Jurkat, Clone E6-1 (cell line): ENCODE data around the gene MLXIP.
A peak's percentile ranks its signal among the peaks of the same experiment; 100 is the strongest.

ENCODE experiments used
- DNase-seq: peaks from one replicate; pipeline ENCODE4 v3.0.0-alpha.2; 2011; ENCODE audit warnings: low read depth, low spot score
- H3K4me3 ChIP-seq: 2 replicates; pipeline ENCODE4 v1.5.1; 2011; ENCODE audit warnings: mild to moderate bottlenecking, low read length, control low read depth, moderate library complexity

The MLXIP gene

DNA sequence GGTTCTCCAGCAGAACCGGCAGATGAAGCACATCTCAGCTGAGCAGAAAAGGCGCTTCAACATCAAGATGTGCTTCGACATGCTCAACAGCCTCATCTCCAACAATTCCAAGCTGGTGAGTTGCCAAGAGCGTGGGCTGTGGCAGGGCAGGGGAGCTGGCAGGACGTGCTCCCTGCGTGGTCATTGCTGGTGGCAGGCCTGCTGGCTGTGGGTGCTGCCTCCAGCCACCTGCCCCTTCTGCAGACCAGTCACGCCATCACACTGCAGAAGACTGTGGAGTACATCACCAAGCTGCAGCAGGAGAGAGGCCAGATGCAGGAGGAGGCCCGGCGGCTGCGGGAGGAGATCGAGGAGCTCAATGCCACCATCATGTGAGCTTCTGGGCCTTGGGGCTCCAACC lies 59.6 kb downstream of the MLXIP start:
- no peak for DNase-seq
- H3K4me3 ChIP-seq: no peak overlapping the region

DNA sequence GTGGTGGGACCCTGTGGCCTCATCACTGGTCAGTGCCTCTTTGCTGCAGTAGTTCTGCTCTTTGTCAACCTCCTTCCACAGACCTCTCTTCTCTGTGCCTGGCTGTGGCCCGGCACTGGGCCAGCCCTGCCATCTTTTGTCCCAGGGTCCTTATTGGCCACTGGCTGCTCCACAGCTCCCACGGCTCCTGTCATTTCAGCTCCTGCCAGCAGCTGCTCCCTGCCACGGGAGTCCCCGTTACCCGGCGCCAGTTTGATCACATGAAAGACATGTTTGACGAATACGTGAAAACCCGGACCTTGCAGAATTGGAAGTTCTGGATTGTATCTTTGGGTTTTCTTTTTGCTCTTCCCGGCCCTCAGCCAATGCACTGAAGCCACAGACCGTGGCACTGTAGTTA lies 60.1 kb downstream of the MLXIP start:
- H3K4me3 ChIP-seq: no peak overlapping the region
- DNase-seq: no peak

DNA sequence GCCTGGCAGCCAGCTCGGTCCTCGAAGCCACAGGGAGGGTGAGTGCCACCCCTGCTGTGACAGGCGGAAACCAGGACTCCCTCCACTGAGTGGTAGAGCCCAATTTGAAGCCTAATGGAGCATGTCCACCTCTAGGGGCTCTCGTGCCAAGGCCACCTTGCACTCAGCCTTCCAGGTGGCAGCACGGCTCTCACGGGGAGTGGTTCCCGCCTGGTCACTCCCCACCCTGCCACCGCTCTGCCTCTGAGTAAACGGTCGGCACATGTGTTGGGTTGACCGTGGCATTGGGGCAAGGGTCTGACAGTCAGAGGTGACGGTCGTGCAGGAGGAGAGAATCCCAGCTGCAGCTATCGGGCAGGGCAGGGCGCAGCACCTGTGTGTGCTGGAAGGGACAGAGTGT lies 60.7 kb downstream of the MLXIP start:
- no peak for DNase-seq
- H3K4me3 ChIP-seq: no peak overlapping the region

DNA sequence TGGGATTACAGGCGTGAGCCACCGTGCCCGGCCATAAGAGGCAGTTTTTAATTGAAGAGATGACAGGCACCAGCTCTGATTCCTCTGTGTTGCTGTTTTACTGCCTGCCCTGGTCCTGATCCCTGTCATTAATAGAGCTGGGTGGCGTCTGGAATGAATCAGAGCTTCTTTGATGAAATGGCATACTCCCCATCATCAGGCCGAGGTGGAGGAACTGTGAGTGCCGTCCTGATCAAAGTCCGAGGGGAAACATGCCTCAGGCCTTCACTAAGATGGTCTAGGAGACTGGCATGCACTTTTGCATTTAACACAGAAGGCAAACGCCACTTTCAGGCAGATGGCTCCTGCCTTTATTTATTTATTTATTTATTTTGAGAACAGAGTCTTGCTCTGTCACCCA lies 61.4 kb downstream of the MLXIP start:
- no peak for DNase-seq

DNA sequence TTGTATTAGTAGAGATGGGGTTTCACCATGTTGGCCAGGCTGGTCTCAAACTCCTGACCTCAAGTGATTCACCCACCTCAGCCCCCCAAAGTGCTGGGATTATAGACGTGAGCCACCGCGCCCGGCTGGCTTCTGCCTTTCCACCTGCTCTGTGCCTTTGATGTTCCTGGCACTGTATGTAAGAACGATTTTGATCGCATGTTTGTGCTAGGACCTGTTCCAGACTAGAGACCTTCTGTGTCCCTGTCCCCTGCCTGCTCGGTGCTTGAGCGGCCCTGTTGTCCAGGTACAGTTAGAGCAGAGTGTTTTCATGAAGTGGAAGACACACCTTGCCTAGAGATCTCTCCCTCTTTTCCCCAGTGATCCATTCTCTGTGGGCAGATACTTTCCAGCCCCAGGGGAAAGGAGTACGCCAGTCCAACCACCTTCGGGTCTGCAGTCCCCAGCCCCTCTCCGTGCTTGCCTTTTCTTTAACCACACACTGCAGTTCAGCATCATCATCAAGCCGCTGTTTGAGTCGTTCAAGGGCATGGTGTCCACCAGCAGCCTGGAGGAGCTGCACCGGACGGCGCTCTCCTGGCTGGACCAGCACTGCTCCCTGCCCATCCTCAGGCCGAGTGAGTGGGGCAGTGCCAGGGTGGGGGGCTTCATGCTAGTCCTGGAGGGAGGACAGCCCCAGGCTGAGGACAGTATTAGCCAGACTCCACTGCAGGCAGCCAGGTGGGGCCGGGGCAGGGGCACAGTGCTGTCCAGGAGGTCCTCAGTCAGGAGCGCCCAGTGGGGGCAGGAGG lies 62.1 kb downstream of the MLXIP start:
- H3K4me3 ChIP-seq: no peak overlapping the region
- DNase-seq: no peak

More for the DNA sequence above, 61.4 kb downstream of the MLXIP start:
- no peak overlapping the region for H3K4me3 ChIP-seq

DNA sequence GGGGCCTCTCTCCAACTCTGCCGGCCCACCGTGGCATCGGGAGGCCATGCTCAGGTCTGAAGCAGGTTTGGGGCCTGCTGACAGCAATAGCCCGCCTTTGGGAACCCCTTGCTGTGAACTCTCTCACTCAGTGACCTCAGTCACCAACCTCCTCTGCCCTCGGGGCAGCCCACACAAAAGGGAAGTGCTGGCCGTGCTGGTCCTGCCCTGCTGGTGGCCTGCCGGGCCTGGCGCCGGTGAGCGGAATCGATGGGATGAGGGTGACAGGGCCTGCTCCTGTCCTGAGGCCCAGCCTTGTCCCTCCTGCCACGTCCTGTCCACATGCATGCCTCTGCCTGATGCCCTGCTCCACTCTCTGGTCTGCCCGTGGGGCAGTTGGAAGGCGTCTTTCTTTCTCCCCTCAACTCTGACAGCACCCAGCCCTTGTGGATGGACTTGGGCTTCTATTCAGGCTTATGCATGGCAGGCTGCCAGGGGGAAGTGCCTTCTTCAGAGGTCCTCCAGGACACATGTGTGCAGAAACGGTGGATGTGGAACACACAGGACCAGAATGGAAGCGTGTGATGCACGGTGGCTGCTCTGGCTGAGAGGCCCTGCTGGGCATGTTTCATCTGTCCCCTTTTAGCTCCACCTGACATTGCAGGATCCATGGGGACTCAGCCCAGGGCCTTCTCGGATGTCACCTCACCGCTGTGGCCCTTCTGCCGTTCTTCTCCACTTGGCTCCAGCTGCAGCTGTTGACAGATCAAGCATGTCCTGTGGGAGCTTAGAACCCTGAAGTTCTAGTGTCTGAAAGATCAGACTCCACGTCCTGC lies 63.6 kb downstream of the MLXIP start:
- H3K4me3 ChIP-seq: no peak overlapping the region
- DNase-seq: no peak

DNA sequence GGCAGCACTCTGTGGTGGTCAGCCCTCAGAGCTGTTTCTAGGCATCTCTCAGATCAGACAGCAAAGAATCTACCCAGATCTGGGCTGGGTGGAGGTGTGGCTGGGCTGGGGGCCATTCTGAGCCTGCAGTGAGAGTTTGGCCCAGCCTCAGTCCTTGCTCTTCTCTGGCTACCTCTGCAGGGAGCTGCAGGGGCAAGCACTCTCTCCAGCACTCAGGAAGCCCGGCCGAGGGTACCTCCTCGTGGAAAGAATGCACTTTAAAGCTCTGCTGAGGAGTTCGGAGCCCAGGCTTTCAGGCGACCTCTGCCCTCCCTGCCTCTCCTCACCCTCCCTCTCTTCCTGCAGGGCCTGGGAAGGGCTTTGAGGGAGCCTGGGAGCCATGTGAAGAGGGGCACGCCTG lies 64.3 kb downstream of the MLXIP start:
- DNase-seq: no peak
- no peak overlapping the region for H3K4me3 ChIP-seq

DNA sequence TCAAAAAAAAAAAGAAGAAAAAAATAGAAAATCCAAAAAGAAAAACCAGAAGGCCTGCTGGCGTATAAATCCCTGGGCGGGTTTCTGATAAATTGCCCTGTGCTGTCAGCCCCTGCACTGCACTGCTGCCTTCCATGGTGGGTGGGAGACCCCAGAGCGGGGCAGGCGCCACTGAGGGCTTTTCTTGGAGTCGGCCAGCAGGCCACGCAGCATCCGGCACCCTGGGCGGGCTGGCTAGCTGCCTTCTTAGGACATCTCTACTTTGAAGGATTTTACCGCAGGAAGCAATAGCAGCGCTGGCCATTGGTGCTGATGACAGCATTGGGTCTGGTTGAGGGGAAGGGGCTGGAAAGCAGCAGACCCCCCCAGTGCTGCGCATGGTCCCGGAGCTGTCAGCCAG lies 66.3 kb downstream of the MLXIP start:
- no peak for DNase-seq

DNA sequence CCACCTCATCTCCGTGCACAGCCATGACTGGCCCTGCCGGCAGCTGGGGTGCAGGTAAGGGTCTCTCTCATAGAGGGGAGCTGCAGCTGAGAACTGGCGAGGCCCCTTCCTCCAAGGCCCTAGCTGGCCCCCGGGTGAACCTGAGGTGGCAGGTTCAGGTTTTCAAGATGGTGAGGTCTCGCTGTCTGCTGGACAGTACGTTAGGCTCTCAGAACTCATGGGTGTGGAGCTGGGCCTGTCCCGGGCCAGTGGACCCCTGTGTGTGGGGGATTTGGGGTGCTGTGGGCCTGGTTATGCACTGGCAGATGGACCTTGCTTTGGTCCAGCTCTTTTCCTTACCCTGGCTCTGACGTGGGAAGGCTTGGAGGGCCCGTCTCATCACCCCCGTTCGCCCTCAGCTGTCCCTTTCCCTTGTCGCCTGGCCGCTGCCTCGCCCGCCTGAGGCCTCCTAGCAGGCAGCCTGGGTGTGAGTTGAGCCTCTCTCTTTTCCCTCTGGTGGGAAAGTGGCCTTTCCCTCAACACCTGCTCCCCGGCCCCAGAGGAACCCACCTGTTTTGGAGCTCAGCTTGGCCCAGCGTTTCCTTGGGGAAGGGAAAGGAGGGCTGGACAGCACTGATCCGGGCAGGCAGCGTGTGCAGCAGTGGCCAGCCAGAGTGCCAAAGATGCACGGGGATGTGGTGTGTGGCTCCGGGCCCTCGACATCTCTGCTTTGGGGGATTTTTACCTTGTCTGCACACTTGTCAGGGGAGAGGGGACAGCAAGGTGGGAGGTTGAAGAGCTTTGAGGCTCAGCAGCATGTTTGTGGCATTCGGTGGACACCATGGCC lies 67.2 kb downstream of the MLXIP start:
- DNase-seq: no peak

More for the DNA sequence above, 66.3 kb downstream of the MLXIP start:
- H3K4me3 ChIP-seq: no peak overlapping the region

DNA sequence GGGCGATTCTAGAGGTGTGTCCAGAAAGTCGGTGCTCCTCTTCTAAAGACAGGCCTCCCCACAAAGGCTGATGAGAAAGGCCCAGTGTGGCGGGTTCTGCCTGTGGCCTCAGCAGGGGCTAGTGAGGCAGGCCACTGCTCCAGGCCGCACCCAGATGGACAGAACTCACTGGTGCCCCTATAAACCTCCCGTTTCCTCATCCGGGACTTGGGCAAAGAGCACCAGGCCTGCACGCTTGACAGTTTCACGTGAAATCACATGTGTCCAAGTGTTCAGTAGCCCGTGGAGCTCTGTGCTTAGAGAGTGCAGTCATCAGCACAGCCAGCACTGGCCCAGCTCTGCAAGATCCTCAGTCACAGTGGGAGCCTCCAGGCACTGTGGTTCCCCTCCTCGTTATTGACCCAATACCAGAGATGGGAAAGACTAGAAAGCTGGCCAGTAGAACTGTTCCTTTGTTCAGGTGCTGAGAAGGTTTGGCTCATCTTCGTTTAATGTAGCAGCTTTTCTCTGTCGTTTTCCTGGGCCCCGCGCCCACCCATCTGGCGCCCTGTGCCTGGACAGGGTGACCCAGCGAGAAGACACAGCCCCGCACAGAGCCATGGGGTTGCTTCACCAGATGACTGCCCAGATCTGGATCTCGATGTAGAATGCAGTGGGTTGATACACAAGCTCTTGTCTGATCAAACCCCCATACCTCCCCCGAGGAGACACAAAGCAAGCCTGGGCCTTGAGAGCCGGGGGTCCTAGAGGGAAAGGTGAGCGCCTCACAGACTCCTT lies 69.1 kb downstream of the MLXIP start:
- no peak for DNase-seq
- H3K4me3 ChIP-seq: no peak overlapping the region

More for the DNA sequence above, 67.2 kb downstream of the MLXIP start:
- H3K4me3 ChIP-seq: no peak overlapping the region

DNA sequence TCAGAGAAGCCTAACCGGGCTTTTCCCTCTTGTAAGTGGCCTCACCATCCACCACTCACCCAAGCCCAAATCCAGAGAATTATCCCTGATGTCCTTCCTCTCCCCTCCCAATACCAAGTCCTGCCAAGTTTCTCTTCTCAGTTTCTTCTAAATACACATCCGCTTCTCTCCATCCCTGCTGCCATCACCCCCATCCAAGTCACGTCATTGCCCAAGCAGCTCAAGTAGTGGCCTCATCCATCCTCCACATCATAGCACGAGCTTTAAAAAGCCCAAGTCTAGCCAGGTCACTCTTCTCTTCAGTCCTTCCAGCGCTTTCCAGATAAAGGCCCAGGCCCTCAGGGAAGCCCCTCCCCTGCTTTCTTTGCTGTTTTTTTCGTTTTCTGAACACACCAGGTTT lies 70.1 kb downstream of the MLXIP start:
- DNase-seq: no peak
- H3K4me3 ChIP-seq: no peak overlapping the region

DNA sequence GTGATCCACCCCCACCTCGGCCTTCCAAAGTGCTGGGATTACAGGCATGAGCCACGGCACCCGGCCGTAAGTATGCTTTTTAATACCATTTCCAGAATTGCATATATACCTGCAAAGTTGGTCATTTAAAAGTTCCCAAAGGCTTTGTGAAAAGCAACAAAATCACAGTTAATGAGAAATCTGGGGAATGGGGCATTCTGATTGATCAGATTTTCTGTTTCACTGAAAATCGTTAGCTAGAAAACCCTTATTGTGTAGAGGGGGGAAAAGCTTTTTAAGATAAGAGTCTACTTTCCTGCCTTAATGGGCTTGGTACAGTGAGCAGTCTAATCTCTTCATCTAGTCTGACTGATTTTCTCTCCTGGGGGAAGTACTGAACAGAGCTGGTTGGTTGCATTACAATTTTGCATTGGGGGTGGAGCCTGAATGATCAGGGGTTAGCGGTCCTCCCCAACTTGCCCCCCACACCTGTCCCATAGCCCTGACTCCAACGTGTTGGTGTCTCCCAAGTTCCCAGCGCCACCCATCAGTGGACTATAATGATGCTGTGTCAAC lies 71.6 kb downstream of the MLXIP start:
- no peak overlapping the region for H3K4me3 ChIP-seq
- no peak for DNase-seq

DNA sequence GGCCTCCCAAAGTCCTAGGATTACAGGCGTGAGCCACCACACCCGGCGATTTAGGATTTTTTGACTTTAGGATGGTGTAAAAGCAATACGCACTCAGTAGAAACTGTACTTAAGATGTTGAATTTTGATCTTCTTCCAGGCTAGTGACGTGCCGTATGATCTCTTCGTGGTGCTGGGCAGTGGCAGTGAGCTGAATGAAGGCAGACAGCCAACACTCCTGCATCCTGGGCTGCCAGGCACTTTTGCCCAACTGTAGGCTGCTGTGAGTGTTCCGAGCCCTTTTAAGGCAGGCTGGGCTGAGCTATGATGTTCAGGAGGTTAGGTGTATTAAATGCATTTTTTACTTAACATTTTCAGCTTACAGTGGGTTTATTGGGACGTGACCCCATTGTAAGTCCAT lies 74.2 kb downstream of the MLXIP start:
- no peak overlapping the region for H3K4me3 ChIP-seq
- DNase-seq: no peak

DNA sequence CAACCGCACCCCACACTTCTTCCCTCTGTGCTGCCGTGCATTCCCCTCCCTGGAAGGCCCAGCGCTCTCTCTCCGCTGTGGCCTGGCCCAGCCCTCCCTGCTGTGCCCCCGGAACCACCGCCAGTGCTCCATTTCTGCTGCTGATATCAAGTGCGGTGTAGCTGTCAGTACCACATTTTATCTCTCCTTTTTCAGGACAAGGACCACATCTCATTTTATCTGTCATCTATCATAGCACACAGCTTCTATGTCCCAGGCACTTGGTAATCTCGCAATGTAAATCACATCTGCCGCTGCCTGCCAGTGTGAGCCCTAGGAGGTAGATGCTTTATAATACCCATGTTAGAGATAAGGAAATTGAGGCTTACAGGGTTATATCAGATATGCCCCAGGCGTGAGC lies 77.1 kb downstream of the MLXIP start:
- DNase-seq: peak; percentile 85
- H3K4me3 ChIP-seq: no peak overlapping the region

DNA sequence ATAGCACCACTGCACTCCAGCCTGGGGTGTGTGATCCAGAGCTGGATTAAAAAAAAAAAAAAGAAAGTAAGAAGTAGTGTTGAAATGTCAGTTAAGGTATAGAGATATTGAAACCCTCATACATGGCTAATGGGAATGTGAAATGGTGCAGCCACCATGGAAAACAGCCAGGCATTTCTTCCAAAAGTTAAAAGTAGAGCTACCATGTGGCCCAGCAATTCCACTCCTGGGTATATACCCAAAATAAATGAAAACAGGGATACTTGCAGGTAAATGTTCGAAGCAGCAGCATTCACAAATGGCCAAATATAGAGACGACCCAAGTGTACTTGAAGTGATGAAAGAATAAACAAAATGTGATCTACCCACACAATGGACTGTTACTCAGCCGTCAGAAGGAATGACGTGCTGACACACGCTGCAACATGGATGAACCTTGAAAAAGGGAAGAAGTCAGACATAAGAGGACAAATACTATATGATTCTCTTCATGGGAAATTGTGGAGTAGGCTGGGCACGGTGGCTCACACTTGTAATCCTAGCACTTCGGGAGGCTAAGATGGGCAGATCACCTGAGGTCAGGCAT lies 80.2 kb downstream of the MLXIP start:
- no peak overlapping the region for H3K4me3 ChIP-seq
- DNase-seq: no peak

DNA sequence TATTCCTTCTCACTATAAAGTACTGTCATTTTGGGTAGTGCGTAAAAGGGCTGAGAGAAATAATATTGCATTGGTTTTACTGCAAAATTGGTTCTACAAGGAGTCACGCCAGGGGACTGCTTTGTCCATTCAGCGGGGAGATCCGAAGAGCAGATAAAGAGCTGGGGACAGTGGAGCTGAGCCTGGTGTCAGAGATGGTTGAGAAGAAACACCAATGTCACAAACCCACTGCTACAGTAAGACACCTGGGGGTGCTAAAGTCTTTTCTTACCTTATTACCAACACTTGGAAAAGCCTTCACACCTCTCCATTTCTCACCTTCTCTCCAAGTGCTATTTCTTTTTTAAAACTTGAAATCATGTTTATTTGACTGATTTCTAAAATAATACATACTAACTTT lies 81.3 kb downstream of the MLXIP start:
- DNase-seq: no peak

DNA sequence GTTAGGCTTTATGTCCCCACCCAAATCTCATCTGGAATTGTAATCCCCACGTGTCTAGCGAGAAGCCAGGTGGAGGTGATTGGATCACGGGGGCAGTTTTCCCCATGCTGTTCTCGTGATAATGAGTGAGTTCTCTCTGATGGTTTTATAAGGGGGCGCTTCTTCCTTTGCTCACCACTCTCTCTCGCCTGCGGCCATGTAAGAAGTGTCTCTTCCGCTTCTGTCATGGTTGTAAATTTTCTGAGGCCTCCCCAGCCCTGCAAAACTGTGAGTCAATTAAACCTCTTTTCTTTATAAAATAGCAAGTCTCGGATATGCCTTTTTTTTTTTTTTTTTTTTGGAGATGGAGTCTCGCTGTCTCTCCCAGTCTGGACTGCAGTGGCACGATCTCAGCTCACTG lies 82.2 kb downstream of the MLXIP start:
- no peak for DNase-seq
- no peak overlapping the region for H3K4me3 ChIP-seq

More for the DNA sequence above, 81.3 kb downstream of the MLXIP start:
- H3K4me3 ChIP-seq: no peak overlapping the region

DNA sequence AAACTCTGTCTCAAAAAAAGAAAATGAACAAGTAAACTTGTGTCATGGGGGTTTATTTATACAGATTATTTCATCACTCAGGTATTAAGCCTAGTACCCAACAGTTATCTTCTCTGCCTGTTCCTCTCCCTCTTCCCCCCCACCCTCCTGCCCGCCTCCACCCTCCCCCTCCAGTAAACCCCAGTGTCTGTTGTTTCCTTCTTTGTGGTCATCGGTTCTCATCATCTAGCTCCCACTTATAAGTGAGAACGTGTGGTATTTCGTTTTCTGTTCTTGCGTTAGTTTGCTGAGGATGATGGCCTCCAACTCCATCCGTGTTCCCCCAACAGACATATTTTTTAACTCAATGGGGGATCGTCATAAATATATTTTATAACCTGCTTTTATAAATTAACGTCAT lies 83.1 kb downstream of the MLXIP start:
- DNase-seq: peak; percentile 55
- no peak overlapping the region for H3K4me3 ChIP-seq
